ENCODE results near the gene RRP8.

- TF ChIP-seq CTCF (IDR thresholded peaks at IDR 0.05) = no peak
- TF ChIP-seq POLR2A (IDR thresholded peaks at IDR 0.05) = no peak
Measured at GRCh38 chr11:6653097-6653496, 49.7 kb upstream of the RRP8 start.

All from lower leg skin (tissue), 3 donors.